CD4-positive, alpha-beta T cell (primary cell): ENCODE results near the gene CYTH3. TPM values are rescaled to one million over a fixed set of nuclear protein-coding genes. Genes with fewer than 3 reads are reported as not detected.
A peak's percentile ranks its signal among the peaks of the same experiment; 100 is the strongest.

Source experiments
- ATAC-seq: fragments of 200-7000 bp; cut with Tn5 transposase; one replicate; pipeline ENCODE4 v1.10.0; 2022; ENCODE audit warnings: mild to moderate bottlenecking; ENCODE audit not compliant: poor library complexity
- CTCF ChIA-PET: fragments of 350-600 bp; sonication (Branson Sonifier 250); formaldehyde crosslinking; loops from one replicate; lab custom pipeline; 2021; ENCODE audit warnings: antibody characterized with exemption, inconsistent platforms; lab: Charles Lee
- POLR2A ChIA-PET: fragments of 350-600 bp; sonication (Branson Sonifier 250); formaldehyde crosslinking; loops from one replicate; lab custom pipeline; 2021; ENCODE audit warnings: antibody characterized with exemption, inconsistent platforms; lab: Charles Lee
- DNase-seq, 14 experiments: peaks; one replicate each; pipeline ENCODE4 v3.0.0-alpha.2; 2013 to 2020; ENCODE audit warnings: mixed read lengths in 2 of 14
- H3K27ac ChIP-seq, 2 donors: one replicate each; pipeline versions ENCODE4 v1.5.1 to v1.7.0; 2013; ENCODE audit warnings: low read length in 2 of 2, low read depth in 1 of 2, mild to moderate bottlenecking in 1 of 2
- H3K27me3 ChIP-seq, 2 experiments: 1 replicate in 1 of 2; 2 replicates in 1 of 2; pipeline versions ENCODE4 v1.6.1 to v1.7.0; 2013; ENCODE audit warnings: low read length in 2 of 2, control low read depth in 1 of 2, mild to moderate bottlenecking in 1 of 2, moderate library complexity in 1 of 2; ENCODE audit not compliant: insufficient read depth in 2 of 2, control insufficient read depth in 1 of 2
- H3K36me3 ChIP-seq: one replicate; pipeline ENCODE4 v1.6.1; 2013; ENCODE audit warnings: low read length, control low read depth; ENCODE audit not compliant: insufficient read depth
- H3K4me1 ChIP-seq: one replicate; pipeline ENCODE4 v1.6.1; 2013; ENCODE audit warnings: low read length, control low read depth; ENCODE audit not compliant: insufficient read depth
- H3K4me3 ChIP-seq: one replicate; pipeline ENCODE4 v1.5.1; 2013; ENCODE audit warnings: mild to moderate bottlenecking, low read length, moderate library complexity
- H3K9me3 ChIP-seq, 2 experiments: 1 replicate in 1 of 2; 2 replicates in 1 of 2; pipeline versions ENCODE4 v1.6.1 to v1.7.0; 2013; ENCODE audit warnings: low read length in 2 of 2, mild to moderate bottlenecking in 2 of 2, control low read depth in 1 of 2, moderate library complexity in 1 of 2; ENCODE audit not compliant: control insufficient read depth in 1 of 2, insufficient read depth in 1 of 2
- H3K27ac Mint-ChIP-seq: one replicate; pipeline ENCODE4 v1.8.0; 2020; ENCODE audit warnings: mixed read lengths
- H3K27me3 Mint-ChIP-seq: one replicate; pipeline ENCODE4 v1.8.0; 2021; ENCODE audit warnings: mixed read lengths
- H3K36me3 Mint-ChIP-seq: one replicate; pipeline ENCODE4 v1.8.0; 2021; ENCODE audit warnings: low read depth, mixed read lengths
- H3K4me1 Mint-ChIP-seq: one replicate; pipeline ENCODE4 v1.8.0; 2021; ENCODE audit warnings: low read depth, mixed read lengths
- H3K4me3 Mint-ChIP-seq: one replicate; pipeline ENCODE4 v1.8.0; 2020; ENCODE audit warnings: mild to moderate bottlenecking, mixed read lengths
- H3K9me3 Mint-ChIP-seq: one replicate; pipeline ENCODE4 v1.8.0; 2020; ENCODE audit warnings: mixed read lengths
- CTCF ChIP-seq: fragments of 200-600 bp; IDR thresholded peaks from one replicate; pipeline ENCODE4 v1.8.0; 2022; ENCODE audit warnings: antibody characterized with exemption, mild to moderate bottlenecking
- intact Hi-C, 2 experiments: fragments of 100-400 bp; cut with DNase I in 1 of 2; cut with micrococcal nuclease in 1 of 2; formaldehyde crosslinking; loops; one replicate each; pipeline versions ENCODE4 v1.15.1 to v1.9.0; 2023 to 2025; cut with DNase I, micrococcal nuclease
- total RNA-seq, 174 experiments: library from RNA in 2 of 174; stranded (reverse) in 2 of 174; gene quantifications; one replicate each; pipeline ENCODE4 v1.2.3 and lab custom pipeline; 2021 to 2026

The CYTH3 gene
- total RNA-seq, 2 experiments from 2014 or later: 7.6 to 9.1 TPM

GRCh38 chr7:6160191-6160623, 112.2 kb downstream of the CYTH3 start:
- H3K27ac ChIP-seq: no peak overlapping the region
- no peak for ATAC-seq
- Mint-ChIP-seq H3K4me1 (peaks cover 3% of the 10 kb centered on the region), H3K36me3 (peaks cover 60% of the 10 kb centered on the region), H3K27ac (no peak overlapping the region), H3K27me3 (no peaks in the 10 kb centered on the region), H3K9me3 (no peaks in the 10 kb centered on the region), H3K4me3 (no peak overlapping the region)
- ChIA-PET POLR2A (interaction anchor here (0.7 kb wide), 1 partner anchor 111 kb away, joined by 3 read pairs; no protein-coding TSS in a partner anchor), CTCF (no interaction called here)
- DNase-seq: peak in 2 of 14 experiments; percentile 23 to 32
- H3K4me3 ChIP-seq: no peak overlapping the region
- TF ChIP-seq CTCF: peak; percentile 21
- H3K36me3 ChIP-seq: peaks cover 59% of the 10 kb centered on the region
- peaks cover 5% of the 10 kb centered on the region for H3K4me1 ChIP-seq
- no peaks in the 10 kb centered on the region for H3K9me3 ChIP-seq
- intact Hi-C loops: loop anchor here in 1 of 2 experiments (1.0 kb wide), 1 partner anchor 163 kb away; no protein-coding TSS in a partner anchor
- no peaks in the 10 kb centered on the region for H3K27me3 ChIP-seq

GRCh38 chr7:6159524-6160031, 112.8 kb downstream of the CYTH3 start:
- H3K36me3 ChIP-seq: peaks cover 62% of the 10 kb centered on the region
- Mint-ChIP-seq H3K4me1 (peaks cover 3% of the 10 kb centered on the region), H3K4me3 (no peak overlapping the region), H3K27me3 (no peaks in the 10 kb centered on the region), H3K36me3 (peaks cover 65% of the 10 kb centered on the region), H3K9me3 (no peaks in the 10 kb centered on the region), H3K27ac (no peak overlapping the region)
- ChIA-PET POLR2A (interaction anchor here (0.7 kb wide), 1 partner anchor 112 kb away, joined by 3 read pairs; no protein-coding TSS in a partner anchor), CTCF (no interaction called here)
- no peak for DNase-seq
- no peaks in the 10 kb centered on the region for H3K9me3 ChIP-seq
- H3K27me3 ChIP-seq: no peaks in the 10 kb centered on the region
- H3K4me1 ChIP-seq: peaks cover 5% of the 10 kb centered on the region
- intact Hi-C loops: loop anchor here in 1 of 2 experiments (1.0 kb wide), 1 partner anchor 164 kb away; no protein-coding TSS in a partner anchor
- no peak overlapping the region for H3K4me3 ChIP-seq
- no peak for TF ChIP-seq CTCF
- no peak overlapping the region for H3K27ac ChIP-seq
- ATAC-seq: no peak

- peaks cover 3% of the 10 kb centered on the region for H3K4me1 Mint-ChIP-seq
- ChIA-PET POLR2A (no interaction called here), CTCF (no interaction called here)
- H3K27ac ChIP-seq: no peak overlapping the region
- H3K27ac Mint-ChIP-seq: no peak overlapping the region
- H3K36me3 Mint-ChIP-seq: peaks cover 65% of the 10 kb centered on the region
- H3K36me3 ChIP-seq: peaks cover 63% of the 10 kb centered on the region
- no peak for ATAC-seq
- H3K4me1 ChIP-seq: peaks cover 5% of the 10 kb centered on the region
- no peaks in the 10 kb centered on the region for H3K27me3 ChIP-seq
- no peaks in the 10 kb centered on the region for H3K9me3 Mint-ChIP-seq
- H3K4me3 ChIP-seq: no peak overlapping the region
- TF ChIP-seq CTCF: no peak
- no peaks in the 10 kb centered on the region for H3K9me3 ChIP-seq
- DNase-seq: peak in 1 of 14 experiments; percentile 10
- intact Hi-C loops: no loop called here
- no peak overlapping the region for H3K4me3 Mint-ChIP-seq
- no peaks in the 10 kb centered on the region for H3K27me3 Mint-ChIP-seq
Measured at GRCh38 chr7:6159097-6159483, 113.3 kb downstream of the CYTH3 start.
